HG03108 (cell line): Measurements from ENCODE around the gene HECW1.
"Not testable (repeated sequence)": the region's sequence is repeated elsewhere in the genome, so short reads cannot be mapped to it uniquely, and the experiment has no call there.

Source experiments
- ATAC-seq: cut with Tn5 transposase; IDR thresholded peaks from one replicate; pipeline ENCODE4 v1.9.1; 2021; ENCODE audit warnings: moderate library complexity; ENCODE audit not compliant: unreplicated experiment

The HECW1 gene

GRCh38 chr7:43201912-43202311, 89.5 kb downstream of the HECW1 start:
- no peak for ATAC-seq

DNA sequence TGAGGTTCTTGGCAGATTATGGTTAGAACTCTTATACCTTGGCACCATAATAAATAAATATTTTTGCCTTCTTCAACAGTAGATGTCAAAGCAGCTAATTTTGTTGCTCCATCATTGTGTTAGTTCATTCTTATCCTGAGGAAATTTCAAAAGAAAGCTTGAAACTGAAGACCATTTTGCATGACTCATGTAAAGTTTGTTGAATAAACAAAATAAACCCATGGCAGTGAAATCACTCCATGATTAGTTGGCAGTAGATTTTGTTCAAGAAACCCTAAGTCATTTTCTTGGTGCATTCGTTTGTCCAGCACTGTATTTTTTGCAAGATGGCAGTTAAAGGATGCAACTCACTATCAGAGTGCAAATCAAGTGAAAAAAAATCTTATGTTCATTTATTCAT, 91.6 kb downstream of the HECW1 start:
- ATAC-seq: no peak

DNA sequence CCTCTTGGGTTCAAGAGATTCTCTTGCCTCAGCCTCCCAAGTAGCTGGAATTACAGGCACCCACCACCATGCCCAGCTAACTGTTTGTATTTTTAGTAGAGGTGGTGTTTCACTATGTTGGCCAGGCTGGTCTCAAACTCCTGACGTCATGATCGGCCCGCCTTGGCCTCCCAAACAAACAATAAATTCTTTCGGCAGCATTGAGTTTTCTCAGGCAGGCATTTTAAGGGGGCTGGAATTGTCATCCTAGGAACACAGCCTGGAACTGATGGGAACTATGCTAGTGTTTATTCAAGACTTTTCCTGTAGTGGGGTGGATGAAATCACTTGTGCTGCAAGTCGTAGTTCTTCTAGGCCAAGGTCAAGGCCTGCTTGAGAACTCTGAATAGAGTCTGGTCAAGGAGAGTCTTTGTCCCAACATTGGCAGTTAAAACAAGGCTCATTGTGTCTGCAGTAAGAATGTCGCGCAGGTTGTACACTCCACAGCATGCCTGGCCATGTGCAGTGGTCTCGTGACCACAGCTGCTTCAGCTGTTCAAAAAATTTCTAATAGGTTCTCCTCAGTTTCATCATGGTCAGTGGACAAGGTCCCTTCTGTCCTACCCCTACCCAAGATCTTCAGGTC, 92.8 kb downstream of the HECW1 start:
- ATAC-seq: no peak

- no peak for ATAC-seq
Measured at GRCh38 chr7:43208242-43208641, 95.8 kb downstream of the HECW1 start.

DNA sequence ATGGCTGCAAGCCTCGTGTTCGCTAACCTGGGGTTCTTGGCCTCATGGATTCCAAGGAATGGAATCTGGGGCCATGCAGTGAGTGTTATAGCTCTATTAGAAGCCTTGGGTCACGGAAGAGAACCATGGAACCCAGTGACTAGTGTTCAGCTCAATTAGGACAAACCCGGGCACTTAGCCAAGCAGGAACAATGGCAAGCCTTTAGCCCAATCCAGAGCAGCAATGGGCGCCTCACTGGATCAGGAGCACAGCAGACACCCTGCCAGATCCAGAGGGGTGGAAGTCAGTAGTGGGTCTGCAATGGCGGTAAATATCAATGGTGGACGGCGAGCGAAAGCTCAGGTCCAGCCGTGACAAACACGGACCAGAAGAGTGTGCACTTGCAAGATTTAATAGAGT, 98.1 kb downstream of the HECW1 start:
- not testable (repeated sequence) for ATAC-seq

- no peak for ATAC-seq
Measured at GRCh38 chr7:43211286-43211685, 98.8 kb downstream of the HECW1 start.

DNA sequence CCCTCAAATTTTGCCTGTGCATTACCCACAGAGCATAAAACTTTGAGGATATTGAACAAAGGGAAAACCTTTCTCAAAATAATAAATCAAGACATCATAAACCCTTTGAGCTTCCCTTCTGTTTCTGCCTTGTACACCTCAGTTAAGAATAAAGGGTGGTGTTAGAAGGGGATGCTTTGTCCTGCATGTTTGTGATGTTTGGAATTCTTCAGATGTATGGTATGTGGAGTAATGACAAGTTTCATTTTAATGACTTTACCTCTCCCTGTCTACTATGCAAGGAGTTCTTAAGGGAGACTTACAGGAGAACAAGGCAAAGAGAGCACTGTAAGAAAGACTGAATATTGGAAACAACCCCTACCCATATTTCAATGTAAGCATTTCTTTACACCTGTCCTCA, 99.2 kb downstream of the HECW1 start:
- no peak for ATAC-seq

GRCh38 chr7:43212921-43213320, 100.5 kb downstream of the HECW1 start:
- ATAC-seq: no peak

DNA sequence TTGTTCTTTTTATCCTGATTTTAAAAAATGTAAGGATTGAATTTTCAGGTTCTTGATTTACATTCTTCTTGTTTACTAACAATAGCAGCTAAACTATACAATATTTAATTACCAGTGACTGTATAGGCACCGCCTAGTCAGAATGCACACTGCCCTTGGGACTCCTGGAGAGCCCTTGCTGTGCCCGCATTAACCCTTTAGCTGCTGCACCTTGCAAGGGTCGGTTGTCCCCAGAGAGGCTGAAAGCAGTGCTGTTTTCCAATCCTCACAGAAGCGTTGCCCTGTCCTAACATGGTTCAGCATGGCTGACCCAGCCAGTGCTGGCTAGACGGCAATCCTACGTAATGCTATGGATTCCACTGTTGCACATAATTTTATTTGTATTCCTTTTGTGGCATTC, 102.6 kb downstream of the HECW1 start:
- no peak for ATAC-seq

DNA sequence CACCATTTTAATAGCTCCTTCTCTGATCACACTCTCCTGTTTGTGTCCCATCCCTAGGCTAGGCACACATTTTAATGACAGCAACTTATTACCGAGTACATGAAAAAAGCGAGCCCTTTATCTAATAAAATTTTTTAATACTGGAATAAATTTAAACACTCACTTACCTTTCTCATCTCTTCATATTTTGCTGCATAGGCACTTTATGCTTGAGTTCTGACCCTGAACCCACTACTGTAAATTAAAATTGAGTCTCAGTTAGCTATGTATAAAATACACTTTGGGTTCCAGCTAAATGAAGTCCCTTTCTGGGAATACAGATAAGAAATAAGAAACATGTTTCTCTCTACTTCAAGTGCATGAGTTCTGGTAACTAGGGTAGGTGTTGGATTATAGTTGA, 104.6 kb downstream of the HECW1 start:
- ATAC-seq: no peak

DNA sequence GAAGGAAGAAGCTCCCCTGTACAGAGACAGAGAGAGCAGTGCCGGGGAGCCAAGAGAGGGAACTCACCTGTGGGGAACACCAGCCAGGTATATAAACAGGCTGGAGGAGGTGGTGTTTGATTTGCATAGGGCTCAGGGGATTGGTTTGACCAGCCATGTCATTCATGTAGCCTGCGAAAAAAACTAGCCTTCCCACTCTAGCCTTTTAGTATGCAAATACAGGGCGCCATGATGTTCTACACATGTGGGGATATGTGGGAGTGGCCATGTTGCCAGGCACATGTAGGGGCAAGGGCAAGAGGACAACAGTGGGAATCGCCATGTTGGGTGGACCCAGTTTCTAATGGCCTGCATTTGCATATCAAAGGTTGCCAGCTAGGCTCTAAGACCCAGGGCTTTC, 106.5 kb downstream of the HECW1 start:
- not testable (repeated sequence) for ATAC-seq

DNA sequence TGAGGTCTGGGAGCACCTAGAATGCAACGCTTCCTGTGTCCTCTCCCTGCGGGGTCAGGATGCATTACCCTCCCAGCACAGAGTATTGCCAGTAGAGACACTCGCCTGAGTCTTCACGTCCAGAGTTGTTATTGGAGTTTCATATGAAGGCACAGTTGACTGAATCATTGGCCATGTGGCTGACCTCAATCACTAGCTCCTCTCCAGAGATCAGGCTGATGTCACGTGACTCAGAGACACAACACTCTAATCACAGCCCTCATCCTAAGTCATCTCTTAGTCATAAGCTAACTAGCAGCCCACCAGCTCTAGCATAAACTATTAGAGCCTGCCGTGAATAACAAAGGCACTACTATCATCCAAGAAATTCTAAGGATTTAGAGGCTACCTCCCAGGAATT, 107.8 kb downstream of the HECW1 start:
- no peak for ATAC-seq

GRCh38 chr7:43220742-43221141, 108.3 kb downstream of the HECW1 start:
- ATAC-seq: no peak

DNA sequence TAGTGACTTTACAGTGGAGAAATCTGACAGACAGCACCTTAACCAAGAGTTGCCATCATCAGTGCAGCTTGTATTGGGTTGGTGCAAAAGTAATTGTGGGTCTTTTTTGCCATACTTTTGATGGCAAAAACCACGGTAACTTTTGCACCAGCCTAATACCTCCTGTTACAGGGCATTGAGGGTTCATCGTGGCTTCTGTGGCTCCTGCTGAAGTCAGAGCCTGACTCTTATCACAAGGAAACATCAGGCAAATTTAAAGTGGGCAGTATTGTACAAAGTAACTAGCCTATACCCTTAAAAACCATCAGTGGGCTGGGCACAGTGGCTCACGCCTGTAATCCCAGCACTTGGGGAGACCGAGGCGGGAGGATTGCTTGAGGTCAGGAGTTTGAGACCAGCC, 117.4 kb downstream of the HECW1 start:
- no peak for ATAC-seq

DNA sequence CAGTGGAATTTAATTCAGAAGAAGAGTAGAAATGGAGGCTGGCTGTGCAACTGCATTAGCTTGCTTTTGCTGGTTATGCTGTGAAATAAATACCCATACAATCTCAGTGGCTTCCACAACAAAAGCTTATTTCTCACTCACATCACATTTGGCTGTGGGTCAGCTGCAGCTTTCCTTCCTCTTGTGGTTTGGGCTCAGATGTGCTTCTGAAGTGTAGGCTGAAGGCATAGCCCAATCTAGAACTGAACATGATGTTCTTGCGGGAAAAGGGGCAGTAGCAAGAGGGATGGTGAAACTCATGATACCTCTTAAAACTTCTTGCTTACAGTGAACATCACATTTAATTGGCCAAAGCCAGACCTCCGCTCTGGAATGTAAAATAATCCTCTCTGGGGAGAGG, 119.9 kb downstream of the HECW1 start:
- no peak for ATAC-seq

DNA sequence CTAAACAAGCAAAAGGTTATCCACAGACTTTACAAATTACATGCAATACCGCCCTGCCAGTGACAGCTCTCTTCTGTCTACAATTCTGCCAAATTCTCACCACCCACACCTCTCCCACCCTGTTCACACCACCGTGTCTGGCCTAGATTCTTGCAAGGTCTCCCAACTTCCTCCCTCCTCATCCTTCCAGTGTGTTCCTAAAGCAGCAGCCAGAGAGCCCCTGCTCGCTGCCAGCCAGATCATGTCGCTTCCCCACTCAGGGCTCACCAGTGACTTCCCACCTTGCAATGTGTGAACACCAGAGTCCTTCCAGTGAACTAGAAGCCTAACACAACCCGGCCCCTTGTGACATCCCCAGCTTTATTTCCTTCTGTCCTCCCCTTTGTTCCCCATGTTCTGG, 121.6 kb downstream of the HECW1 start:
- ATAC-seq: no peak

DNA sequence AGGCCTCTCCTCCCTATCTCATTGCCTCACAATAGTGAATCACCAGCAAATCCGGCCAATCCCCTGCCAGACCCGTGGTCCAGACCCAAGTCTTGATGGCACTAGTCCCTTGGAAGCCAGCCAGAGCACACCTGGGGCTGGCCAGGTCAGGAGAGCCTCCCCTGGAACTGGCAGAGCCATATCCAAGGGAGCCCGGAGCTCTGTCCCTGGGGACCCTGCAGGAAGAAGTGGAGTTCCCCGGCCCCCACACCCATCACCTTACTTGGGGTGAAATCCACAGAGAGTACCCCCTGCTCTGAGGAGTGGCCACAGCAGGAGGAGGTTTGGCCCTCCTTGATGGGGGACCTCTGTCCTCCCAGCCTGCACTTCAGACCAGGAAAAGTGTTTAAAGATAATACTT, 122.5 kb downstream of the HECW1 start:
- ATAC-seq: no peak

- ATAC-seq: no peak
Measured at GRCh38 chr7:43240565-43240964, 128.1 kb downstream of the HECW1 start.

GRCh38 chr7:43242628-43243255, 130.3 kb downstream of the HECW1 start:
- ATAC-seq: no peak

DNA sequence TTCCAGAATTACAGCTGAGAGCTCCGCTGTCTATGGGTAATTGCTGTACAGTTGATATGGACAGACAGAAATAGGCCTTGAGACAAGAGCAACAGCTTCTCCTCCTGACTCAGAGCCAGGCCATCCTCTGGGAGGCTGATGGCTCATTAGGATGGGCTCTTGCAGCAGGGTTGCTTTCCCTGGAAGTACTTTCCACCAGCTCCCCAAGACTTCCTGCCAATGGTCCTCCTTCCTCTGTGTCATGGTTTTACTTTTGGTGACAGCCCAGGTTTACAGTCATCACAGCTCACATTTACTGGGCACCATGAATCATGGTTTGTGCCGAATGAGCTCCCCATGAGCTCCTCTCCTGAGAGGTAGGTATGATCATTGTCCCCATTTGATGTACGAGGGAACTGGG, 131.8 kb downstream of the HECW1 start:
- ATAC-seq: no peak

GRCh38 chr7:43244784-43245183, 132.3 kb downstream of the HECW1 start:
- no peak for ATAC-seq

GRCh38 chr7:43247757-43248156, 135.3 kb downstream of the HECW1 start:
- ATAC-seq: no peak

DNA sequence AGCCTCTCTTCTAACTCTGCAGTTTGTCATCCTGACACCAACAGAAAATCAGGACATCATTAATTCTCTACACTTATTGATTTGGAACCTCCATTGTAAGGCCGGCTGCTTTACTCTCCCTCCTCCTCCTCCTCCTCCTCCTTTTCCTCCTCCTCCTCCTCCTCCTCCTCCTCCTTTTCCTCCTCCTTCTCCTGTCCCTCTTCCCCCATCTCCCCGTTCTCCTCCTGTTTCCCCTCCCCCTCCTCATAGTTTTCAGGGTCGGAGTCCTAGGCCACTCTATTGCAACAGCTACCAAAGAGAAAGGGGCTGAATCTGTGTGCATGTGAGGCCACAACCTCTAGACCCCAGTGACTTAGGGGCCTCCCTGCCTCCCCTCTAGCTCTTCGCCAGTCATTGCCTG, 136.1 kb downstream of the HECW1 start:
- no peak for ATAC-seq
